ENCODE results near the gene NF2. TPM values are rescaled to one million over a fixed set of nuclear protein-coding genes. Genes with fewer than 3 reads are reported as not detected.

NF2 gene
- total and polyA plus RNA-seq, 10 of the 15 experiments (the other 5 are each of a cell fraction or from before 2014, with no cell fraction given): 2.2 to 49.8 (median 22.5) TPM

- no peak for TF ChIP-seq GABPA (IDR thresholded peaks at IDR 0.05; ENCODE audit: low read depth)
- no peak for TF ChIP-seq RELB (IDR thresholded peaks at IDR 0.05; ENCODE audit: low read depth)
These were observed 43.6 kb upstream of the NF2 start (continued) for GRCh38 chr22:29559853-29560252.

- Histone ChIP-seq H3K4me2 (ENCODE audit: control insufficient read depth, insufficient read depth) (no peak overlapping the region), H4K20me1 (ENCODE audit: control insufficient read depth, insufficient read depth) (no peaks in the 10 kb centered on the region), H3K36me3 (ENCODE audit: control insufficient read depth in 2 of 2, insufficient read depth in 2 of 2, low read length in 1 of 2) (peaks cover 0 to 8% of the 10 kb centered on the region in 2 experiments; a peak in 1 of 4 replicates), H3K9me3 (replicated peaks; ENCODE audit: control insufficient read depth, insufficient read depth, low read length) (no peaks in the 10 kb centered on the region), H2AFZ (ENCODE audit: control insufficient read depth, low read depth, low read length) (no peak overlapping the region), H3K27me3 (replicated peaks in 1 of 2; ENCODE audit: control insufficient read depth in 2 of 2, insufficient read depth in 2 of 2, low read length in 1 of 2) (no peaks in the 10 kb centered on the region), H3K9ac (ENCODE audit: control insufficient read depth, insufficient read depth, low read length) (no peak overlapping the region), H3K79me2 (ENCODE audit: control insufficient read depth, insufficient read depth, low read length) (no peaks in the 10 kb centered on the region), H3K27ac (ENCODE audit: control insufficient read depth, insufficient read depth) (no peak overlapping the region), H3K4me1 (ENCODE audit: control insufficient read depth, insufficient read depth, low read length) (no peaks in the 10 kb centered on the region), H3K4me3 (no peak overlapping the region)
- FAIRE-seq (no peak), DNase-seq (ENCODE audit: low read depth, low spot score) (no peak), ATAC-seq (no peak)
- BruUV-seq (replicated peaks): no TSS peak
- in situ Hi-C loops (cut with MboI) (no loop called here), intact Hi-C loops (cut with micrococcal nuclease; ENCODE audit: unreplicated experiment) (no loop called here)
- ChIA-PET SMC1A (ENCODE audit: uncharacterized antibody, unreplicated experiment) (interaction anchor here (1.5 kb wide), 1 partner anchor 10 kb away, joined by 3 read pairs; the partner anchor contains the start of gene THOC5), RAD21 (ENCODE audit: unreplicated experiment) (no interaction called here), CTCF (interaction anchor here (1.6 kb wide), 1 partner anchor 10 kb away, joined by 8 read pairs; the partner anchor contains the start of gene THOC5), POLR2A (no interaction called here)
- 71% methylated on average over 6 of the region's 6 CpGs for WGBS (ENCODE audit: insufficient coverage, insufficient replicate concordance, low lambda C conversion rate, missing lambda C conversion rate)
- TF ChIP-seq CBX3 (IDR thresholded peaks at IDR 0.05; ENCODE audit: borderline replicate concordance, low read depth): no peak
- TF ChIP-seq BRCA1 (IDR thresholded peaks at IDR 0.05; ENCODE audit: low read depth, low read length): no peak
- no peak for TF ChIP-seq ELK1 (IDR thresholded peaks at IDR 0.05; ENCODE audit: low read depth, low read length)
- no peak for TF ChIP-seq RBBP5 (conservative IDR thresholded peaks at IDR 0.05)
- TF ChIP-seq E2F8 (IDR thresholded peaks at IDR 0.05; ENCODE audit: low read depth, partially characterized antibody): no peak
- no peak for TF ChIP-seq KAT2A (conservative IDR thresholded peaks at IDR 0.05; ENCODE audit: control insufficient read depth, low read depth, low read length)
- TF ChIP-seq ZBTB11 (CRISPR knock-in tag; IDR thresholded peaks at IDR 0.05): no peak
- no peak for TF ChIP-seq EGR1 (IDR thresholded peaks at IDR 0.05; ENCODE audit: borderline replicate concordance in 1 of 2, low read depth in 2 of 2, low read length in 2 of 2)
- TF ChIP-seq NFYB (IDR thresholded peaks at IDR 0.05; ENCODE audit: insufficient read depth, low read depth, low read length): no peak
These were observed 39.6 kb upstream of the NF2 start for GRCh38 chr22:29563652-29564460.

All from GM12878 (cell line).